ENCODE results near the gene IRS1.

IRS1 gene

DNA sequence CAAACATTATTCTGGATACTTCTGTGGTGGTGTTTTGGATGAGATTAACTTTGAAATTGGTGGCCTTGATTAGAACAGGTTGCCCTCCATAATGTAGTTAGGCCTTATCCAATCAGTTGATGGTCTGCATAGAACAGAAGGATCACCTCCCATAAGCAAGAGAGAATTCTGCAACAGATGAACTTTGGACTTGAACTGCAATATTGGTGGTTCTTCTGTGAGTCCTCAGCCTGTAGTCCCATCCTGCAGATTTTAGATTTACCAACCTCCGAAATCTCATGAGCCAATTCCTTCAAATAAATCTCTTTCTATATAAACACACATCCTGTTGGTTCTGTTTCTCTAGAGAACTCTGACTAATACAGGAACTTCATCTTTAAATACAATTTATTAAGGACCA is 81.9 kb downstream of the IRS1 start:
- no peak for DNase-seq

DNA sequence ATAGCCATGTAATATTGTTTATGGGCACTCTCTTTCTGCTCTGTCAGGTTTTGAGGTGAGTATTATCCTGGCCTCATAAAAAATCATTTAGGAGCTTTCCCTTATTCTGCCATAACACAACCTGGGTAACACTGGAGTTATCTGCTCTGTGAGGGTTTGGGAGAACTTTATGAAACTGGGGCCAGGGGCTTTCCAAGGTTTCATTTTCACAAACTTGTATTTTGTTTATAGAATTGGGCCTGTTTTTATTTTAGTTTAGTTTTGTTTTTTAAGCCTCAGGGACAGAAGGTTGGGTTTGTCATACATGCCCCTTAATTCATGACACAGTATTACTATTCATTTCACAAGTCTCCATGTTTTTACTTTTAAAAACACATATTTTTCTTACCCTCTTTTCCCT is 83.5 kb downstream of the IRS1 start:
- DNase-seq = no peak

DNA sequence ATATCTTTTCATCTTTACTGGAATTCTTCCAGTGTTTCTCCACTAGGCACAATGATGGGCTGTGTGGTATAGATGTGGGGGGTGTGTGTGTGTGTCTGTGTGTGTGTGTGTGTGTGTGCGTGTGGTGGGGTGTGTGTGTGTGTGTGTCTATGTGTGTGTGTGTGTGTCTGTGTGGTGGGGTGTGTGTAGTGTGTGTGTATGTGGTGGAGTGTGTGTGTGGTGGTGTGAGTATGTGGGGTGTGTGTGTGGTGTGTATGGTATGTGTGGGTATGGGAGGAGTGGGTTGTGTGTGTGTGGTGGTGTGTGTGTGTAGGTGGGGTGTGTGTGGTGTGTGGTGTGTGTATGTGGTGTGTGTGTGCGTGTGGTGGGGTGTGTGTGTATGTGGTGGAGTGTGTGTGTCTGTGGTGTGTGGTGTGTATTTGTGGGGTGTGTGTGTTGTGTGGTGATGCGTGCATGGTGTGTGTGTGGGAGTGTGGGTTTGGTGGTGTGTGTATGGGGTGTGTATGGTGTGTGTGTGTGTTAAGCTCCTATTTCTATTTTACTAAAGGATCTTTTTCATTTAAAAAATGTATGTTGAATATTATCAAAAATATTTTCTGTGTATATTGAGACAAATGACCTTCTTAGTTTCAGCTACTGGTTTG is 84.2 kb downstream of the IRS1 start:
- DNase-seq = no peak

DNA sequence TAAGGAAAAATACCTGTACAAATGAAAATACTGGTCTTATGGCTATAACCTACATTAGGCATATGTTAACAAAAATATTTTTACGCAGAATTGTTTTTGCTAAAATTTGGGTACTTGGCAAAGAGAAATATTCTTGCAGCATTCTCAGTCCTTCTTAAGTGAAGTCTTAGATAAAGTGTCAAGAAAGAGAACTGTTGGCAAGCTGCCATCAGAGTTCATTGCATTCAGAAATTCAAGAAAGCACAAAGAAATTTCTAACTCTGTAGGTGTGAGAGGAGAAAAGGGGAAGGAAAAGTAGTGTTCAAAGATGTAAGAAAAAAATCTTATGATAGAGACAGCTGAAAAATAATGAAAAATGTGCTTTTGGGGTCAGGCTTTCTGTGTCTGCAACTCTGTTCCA is 86.7 kb downstream of the IRS1 start:
- no peak for DNase-seq

DNA sequence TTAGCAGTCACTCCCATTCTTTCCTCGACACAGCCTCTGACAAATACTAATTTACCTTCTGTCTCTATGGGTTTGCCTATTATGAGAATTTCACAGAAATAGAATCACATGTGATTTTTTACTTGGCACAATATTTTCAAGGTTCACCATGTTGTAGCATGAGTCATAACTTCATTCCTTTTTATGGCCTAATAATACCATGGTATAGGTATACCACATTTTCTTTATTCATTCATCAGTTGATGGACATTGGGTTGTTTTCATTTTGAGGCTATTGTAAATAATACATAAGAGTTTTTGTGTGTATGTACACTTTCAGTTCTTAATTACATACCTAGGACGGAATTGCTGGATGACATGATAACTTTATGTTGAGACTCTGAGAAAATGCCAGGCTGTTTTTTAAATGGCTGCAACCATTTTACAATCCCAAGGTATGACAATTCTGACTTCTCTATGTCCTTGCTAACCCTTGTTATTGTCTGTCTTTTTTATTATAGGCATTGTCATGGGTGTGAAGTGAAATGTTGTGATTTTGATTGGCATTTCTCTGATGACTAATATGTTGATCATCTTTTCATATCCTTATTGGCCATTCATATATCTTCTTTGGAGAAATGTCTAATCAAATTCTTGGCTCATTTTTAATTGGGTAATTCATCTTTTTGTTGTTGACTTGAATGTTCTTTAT is 87.9 kb downstream of the IRS1 start:
- no peak for DNase-seq

DNA sequence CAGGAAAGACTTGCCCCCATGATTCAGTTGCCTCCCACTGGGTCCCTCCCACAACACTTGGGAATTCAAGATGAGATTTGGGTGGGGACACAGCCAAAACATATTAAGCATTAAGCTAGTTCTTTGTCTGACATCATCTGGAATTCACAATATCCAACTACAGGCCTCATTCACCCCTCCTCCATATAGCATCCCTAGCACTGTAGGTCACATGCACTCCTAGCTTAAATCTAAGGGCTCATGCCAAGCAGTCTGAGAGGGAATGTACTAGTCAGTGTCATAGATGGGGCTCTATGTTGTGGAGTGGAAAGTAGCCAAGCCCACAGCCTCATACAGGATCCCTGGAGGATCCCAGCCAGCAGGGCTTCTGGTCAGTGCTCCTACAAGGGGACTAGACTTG is 92.1 kb downstream of the IRS1 start:
- no peak for DNase-seq

DNA sequence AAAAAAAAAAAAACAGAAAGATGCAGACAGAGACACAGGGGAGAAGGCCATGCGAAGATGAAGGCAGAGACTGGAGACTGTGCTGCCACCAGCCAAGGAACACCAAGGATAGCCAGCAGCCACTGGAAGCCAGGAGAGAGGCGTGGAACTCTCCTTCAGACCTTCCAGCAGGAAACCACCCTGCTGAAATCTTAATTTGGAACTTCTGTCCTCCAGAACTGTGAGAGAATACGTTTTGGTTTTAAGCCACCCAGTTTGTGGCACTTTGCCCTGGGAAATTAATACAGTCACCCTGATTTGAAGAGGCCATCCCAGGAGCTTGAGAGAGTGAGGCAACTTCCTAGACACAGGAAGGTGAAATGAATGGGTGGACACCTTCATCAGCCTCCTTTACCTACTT is 93.7 kb downstream of the IRS1 start:
- no peak for DNase-seq

DNA sequence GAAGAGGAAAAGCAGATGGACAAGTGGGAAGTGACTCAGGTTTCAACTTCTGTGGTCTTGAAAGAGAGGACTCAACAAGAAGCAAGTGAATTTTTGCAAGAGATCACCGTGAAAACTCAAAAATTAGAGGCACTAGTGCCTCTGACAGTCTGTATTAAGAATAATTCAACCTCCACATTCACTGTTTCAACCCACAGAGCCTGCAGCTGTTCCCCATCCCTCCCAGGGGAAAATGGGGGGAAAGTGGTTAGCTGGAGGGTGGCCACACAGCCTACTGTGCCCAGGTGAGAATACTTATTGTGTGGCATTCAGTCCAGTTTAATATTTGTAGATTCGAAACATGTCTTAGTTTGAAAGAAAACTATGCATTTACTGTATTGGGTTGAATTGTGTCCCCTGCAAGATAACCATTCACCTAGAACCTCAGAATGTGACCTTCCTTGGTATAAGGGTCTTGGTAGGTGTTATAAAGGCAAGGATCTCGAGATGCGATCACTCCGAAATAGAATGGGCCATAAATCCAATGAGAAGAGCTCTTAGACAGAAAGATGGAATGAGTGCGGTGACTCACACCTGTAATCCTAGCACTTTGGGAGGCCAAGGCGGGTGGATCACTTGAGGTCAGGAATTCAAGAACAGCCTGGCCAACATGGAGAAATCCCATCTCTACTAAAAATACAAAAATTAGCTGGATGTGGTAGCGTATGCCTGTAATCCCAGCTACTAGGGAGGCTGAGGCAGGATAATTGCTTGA is 94.3 kb downstream of the IRS1 start:
- DNase-seq = no peak

DNA sequence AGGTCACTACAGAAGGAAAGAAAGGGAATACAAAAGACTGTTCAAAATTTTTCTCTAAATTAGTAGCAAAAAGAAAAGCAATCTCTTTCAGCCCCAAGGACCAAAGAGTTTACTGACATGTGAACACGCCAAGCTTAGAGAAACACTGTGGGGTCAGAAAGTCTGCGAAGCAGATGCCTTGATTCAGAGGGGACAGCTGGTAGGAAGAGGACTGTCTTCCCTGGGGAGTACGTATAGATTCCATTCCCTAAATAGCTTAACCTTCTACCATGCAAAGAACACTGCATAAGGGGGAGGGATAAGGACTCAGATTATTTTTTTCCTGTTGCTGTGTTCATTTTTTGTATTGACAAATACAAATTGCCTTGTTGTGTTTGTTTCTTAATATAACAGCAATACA is 96.1 kb downstream of the IRS1 start:
- peak; percentile 75 for DNase-seq

DNA sequence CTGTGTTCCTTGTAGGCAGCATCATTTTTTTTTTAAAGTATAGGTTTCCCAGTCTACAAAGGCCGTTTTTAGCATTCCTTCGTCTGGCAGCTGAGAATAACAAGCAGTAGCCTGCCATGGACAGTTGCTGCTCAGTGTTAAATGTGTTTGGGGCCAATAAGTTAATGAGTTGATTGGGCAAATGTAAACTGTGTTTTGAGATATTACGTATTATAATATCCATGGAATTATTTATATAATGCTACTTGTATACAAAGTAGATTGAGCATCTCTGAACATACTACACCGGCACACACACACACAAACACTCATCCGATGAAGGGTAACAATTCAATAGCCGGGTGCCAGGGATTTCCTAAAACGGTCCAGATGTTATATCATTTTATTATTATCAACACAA is 97.2 kb downstream of the IRS1 start:
- no peak for DNase-seq

DNA sequence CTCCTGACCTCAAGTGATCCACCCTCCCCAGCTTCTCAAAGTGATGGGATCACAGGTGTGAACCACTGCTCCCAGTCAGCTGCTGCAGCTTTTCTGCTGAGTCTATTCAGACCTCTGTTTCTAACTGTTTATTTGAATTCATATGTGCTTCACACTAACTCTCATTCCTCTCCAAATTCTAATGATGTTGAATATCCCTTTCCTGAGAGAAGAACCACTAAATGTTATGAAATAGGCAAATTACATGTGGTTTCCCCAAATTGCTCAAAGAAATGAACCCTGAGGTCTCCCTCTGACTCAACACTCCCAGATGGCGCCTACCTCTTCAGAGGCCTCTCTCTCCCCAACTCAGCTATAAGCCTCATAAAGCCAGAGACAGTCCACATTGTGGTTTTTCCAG is 98.6 kb downstream of the IRS1 start:
- no peak for DNase-seq

DNA sequence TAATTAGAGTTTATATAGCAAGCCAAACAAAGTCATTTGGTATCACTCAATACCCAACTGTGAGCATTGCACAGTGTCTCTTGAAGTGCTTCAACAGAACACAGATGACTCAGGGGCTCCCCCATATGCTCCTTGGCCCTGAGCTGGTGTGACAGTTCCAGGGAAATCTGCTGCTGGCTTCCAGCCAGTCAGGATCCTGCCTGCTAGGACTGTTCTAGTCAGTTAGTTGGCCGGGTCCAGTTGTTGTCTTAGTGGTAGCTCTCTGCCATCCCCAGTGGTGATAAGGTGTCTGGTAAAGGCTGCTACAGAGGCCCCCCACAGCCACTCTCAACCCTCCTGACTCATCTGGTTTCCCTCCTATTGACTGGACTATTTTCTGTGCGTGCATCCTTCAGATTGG is 100.3 kb downstream of the IRS1 start:
- peak; percentile 44 for DNase-seq

DNA sequence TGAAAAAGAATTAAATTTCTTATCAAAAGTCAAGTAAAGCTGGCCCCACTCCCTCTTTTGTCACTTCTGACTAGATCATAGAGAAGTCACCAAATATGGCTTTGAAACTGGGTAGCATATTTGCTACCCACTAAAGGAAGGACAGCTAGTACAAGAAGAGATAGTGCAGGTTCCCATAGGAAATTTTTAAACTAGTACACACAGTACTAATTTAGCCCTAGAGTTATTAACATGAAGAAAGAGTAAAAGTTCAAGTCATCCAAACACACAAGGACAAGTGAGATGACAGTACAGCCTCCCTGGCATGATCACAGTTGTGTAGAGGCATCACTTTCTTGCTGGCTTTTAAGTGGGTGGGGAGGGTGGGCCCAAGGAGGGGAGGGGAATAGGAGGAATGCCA is 100.9 kb downstream of the IRS1 start:
- DNase-seq = no peak

DNA sequence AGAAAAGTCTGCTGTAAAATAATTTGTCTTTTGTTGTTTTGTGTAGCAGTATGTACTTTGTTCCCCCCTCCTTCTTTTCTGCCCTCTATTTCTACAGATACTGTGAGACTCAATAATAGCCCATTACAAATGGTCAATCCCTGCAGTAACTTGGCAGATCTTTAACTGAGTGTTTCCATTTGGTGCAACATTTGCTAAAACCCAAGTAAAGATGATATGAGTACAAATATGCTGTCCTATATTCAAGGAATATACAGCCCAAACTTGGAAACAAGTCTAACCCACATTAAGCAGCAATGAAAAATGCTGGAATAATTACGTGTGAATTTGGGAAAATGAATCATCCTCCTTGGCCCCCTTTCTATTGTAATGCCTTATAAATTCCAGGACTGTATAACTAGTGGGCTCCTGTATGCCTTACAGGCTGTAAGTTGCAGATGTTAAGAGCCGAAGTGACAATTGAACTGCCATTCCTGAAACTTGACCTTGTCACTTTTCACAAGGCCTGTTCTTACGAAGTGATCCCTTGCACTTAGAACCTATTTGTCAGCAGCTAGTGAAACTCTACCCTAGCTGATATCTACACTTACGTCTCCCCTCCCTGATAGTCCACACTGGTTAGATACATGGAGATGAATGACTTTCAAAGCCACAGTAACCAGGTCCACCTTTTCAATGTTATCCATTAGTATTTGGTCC is 104.9 kb downstream of the IRS1 start:
- no peak for DNase-seq

DNA sequence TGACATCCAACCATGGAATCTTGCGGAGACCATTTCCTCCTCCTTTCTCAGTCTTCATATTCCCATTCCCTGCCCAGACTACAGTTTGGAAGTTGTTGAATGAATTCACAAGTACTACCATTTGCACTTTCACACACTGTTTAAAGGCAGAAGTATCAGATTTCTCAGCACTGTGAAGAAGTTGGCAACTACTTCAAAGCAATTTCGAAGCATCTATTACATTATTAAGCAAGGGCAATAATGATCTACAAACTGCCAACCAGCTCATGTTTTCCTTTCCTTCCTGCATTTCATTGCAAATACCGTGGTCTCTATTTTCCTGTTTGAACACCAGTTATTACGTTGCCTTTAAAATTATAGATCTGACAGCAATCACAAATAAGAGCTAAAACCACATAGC is 105.5 kb downstream of the IRS1 start:
- DNase-seq = peak; percentile 19

DNA sequence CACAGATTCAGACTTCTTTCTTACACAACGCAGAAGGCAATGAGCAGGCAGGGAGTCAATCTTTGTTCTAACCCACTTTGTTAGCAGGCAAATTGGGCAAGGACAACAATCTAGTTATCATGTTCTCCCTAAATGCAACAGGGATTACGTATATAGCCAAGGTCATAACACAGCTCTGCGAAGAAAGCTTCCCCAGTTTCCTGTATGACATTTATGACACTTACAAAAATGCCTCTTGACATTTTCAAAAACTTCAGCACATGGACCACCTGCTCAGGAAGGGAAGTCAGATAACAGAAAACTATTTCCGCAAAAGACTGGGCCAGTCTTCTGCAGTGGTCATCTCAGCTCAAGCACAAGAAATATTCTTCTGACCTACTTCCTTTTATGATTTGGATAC is 106.1 kb downstream of the IRS1 start:
- no peak for DNase-seq

DNA sequence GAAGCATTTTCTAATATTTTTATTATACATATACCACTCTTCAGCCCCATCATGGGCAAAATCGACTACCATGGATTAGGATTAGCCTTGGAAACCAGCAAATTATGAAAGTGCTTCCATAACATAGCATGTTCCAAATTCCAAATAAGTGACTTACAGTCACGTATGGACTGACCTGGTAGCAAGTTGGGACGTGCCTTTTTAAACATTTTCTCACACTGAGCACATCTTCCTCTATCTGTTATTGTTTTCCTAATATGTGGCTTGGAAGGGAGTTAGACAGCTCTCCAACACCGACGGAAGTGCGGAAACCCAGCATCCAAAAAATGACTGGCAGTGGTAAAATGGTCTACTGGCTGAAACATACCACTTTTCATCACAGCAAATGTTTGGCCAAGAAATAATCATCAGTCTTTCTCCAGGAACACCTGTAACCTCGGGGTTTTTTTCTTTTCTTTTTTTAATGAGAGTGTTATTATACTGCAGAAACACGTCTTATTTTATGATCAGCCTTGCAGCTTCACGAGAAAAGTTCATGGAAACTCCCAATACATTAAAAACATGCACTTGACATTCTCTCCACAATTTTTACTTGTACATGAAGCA is 107.0 kb downstream of the IRS1 start:
- DNase-seq = no peak

DNA sequence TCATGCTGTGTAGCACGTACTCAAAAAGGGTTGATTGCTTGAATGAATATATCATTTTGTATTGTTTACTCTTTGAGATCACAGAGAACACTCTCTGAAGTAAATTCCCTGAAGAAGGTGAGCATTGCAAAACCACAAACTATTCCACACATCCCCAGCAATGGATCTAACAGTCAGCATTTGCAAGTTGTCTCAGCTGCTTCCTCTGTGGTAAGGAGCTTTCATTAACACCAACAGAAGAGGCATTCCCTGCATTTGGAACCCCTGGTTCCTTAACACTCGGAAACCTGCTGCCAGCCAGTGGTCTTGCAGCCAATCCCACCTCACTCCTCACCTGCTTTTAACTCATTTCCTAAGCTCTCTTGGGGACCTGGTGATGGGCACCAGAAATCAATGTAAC is 108.4 kb downstream of the IRS1 start:
- no peak for DNase-seq

DNA sequence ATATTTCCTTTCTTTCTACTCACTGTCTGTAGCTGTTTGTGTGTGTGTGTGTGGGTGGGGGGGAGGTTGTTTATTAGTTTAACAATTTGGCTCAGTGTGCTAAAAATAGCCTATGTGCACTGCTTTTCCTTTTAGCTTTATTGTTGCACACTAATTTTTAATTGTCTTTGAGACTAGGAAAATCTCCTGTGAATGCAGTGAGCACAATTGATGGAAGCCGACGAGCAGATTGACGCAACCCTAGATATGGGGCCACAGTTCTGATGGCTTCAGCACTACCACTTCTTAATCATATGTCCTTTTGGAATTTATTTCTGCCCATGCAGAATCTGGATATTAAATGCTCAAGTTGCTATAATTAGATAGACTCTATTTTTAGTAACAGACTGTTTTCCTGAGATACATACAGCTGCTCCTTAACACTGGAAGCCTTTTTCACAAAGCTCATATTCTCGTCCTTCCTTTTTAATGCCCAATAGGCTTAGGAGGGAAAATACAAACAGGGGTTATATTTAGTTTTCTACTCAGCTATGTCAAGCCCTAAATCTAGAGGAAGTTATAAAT is 109.1 kb downstream of the IRS1 start:
- no peak for DNase-seq

DNA sequence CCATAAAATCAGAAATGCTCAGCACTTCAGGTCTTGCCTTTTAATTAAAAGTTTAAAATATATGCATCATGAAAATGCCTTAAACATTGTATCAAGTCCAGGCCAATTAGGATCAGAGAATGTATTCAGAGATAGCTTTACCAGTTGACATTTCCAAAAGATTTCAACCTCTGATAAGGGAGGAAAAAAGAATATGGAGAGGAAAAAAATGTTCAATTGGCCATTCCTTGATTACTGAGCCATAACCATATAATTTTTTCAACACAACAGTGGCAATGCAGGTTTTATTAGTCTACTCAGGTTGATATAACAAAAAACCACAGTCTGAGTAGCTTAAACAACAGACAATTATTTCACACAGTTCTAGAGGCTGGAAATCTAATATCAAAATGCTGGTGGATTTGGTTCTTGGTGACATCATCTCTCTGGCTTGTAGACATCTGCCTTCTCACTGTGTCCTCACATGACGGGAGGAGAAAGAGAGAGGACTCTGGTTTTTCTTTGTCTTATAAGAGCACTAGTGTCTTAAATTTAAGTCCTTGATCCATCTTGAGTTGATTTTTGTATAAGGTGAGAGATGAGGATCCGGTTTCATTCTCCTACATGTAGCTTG is 111.9 kb downstream of the IRS1 start:
- no peak for DNase-seq

DNA sequence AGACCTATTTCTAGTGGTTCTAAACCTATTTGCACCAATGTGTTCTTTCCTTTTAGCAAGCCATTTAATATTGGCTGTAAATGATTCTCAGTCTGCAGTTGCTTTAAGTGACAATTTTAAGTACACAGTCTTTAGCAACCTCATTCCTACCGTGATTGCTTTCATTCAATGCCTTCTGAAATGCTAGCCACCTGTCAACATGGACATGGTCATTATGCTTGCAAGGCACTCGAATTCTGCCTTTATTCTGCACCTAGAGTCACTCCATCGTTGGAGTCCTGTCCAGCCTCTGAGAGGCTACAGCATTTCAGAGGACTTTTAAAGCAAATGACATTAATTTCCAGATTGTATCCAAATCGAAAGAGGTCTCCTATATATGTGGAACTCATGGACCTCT is 115.1 kb downstream of the IRS1 start:
- DNase-seq = no peak

DNA sequence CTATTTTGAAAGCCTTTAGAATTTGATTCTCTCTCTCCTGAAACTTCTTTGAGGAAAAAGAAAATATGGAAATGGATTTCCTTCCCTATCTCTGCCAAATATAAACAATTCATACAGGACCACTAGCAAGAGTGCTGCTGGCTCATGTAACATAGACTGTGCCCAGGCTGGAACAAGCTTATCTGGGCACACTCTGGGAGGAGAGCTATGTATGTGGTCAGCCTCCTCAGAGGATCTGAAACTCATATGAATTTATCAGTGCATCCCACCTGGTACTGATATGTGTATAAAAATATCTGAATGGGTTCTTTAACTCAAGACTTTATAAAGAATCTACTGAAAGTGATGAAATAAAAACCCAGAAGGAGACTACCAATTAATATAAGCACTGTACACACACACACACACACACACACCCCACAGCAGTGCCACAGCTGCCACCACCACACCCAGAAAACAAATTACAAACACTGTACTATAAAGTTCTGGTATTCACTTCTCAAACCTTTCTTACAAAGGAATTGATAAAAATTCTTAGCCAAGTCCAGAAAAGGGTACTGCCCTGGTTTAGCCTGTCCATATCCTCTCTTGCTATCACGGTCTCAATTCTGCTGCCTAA is 115.6 kb downstream of the IRS1 start:
- no peak for DNase-seq

Data from DMS 273 treated with DMSO at 0.1 percent for 48 hours (cell line).